H9 (cell line): ENCODE results near the gene IGFLR1. TPM values are rescaled to one million over a fixed set of nuclear protein-coding genes. Genes with fewer than 3 reads are reported as not detected.
A peak's percentile ranks its signal among the peaks of the same experiment; 100 is the strongest.

ENCODE experiments used
- DNase-seq: peaks from one replicate; pipeline ENCODE4 v3.0.0-alpha.2; 2017
- H2AFZ ChIP-seq: one replicate; pipeline ENCODE4 v1.6.1; 2013; ENCODE audit warnings: mild to moderate bottlenecking, low read length, control low read depth, moderate library complexity
- H2AK5ac ChIP-seq: 2 replicates; pipeline ENCODE4 v1.6.1; 2013; ENCODE audit warnings: low read length, control low read depth, mixed read lengths; ENCODE audit not compliant: insufficient read length
- H2BK120ac ChIP-seq: one replicate; pipeline ENCODE4 v1.6.1; 2013; ENCODE audit warnings: low read depth, mild to moderate bottlenecking, low read length, control low read depth, inconsistent platforms; ENCODE audit not compliant: poor library complexity, severe bottlenecking
- H2BK12ac ChIP-seq: 2 replicates; pipeline ENCODE4 v1.6.1; 2013; ENCODE audit warnings: low read length, control low read depth, mixed read lengths, low read depth; ENCODE audit not compliant: insufficient read length
- H2BK15ac ChIP-seq: 2 replicates; pipeline ENCODE4 v1.6.1; 2013; ENCODE audit warnings: low read depth, low read length, control low read depth
- H2BK20ac ChIP-seq: one replicate; pipeline ENCODE4 v1.6.1; 2013; ENCODE audit warnings: low read depth, mild to moderate bottlenecking, low read length, control low read depth, inconsistent platforms; ENCODE audit not compliant: poor library complexity, severe bottlenecking
- H2BK5ac ChIP-seq: 2 replicates; pipeline ENCODE4 v1.6.1; 2013; ENCODE audit warnings: low read length, control low read depth, mixed read lengths; ENCODE audit not compliant: insufficient read length
- H3K14ac ChIP-seq: 2 replicates; pipeline ENCODE4 v1.6.1; 2013; ENCODE audit warnings: low read length, control low read depth; ENCODE audit not compliant: insufficient read depth
- H3K18ac ChIP-seq: 2 replicates; pipeline ENCODE4 v1.6.1; 2013; ENCODE audit warnings: low read depth, mild to moderate bottlenecking, mixed read lengths, low read length, control low read depth; ENCODE audit not compliant: insufficient read length
- H3K23ac ChIP-seq: 2 replicates; pipeline ENCODE4 v1.6.1; 2013; ENCODE audit warnings: low read length, control low read depth, mixed read lengths, low read depth; ENCODE audit not compliant: insufficient read length
- H3K23me2 ChIP-seq: 2 replicates; pipeline ENCODE4 v1.6.1; 2013; ENCODE audit warnings: low read depth, mild to moderate bottlenecking, mixed read lengths, low read length, control low read depth; ENCODE audit not compliant: insufficient read length, poor library complexity, severe bottlenecking
- H3K27ac ChIP-seq: 2 replicates; pipeline ENCODE4 v1.5.1; 2013; ENCODE audit warnings: low read length, control low read depth, mixed read lengths, low read depth; ENCODE audit not compliant: insufficient read length
- H3K27me3 ChIP-seq: 2 replicates; pipeline ENCODE4 v1.6.1; 2013; ENCODE audit warnings: low read length, control low read depth, inconsistent platforms; ENCODE audit not compliant: insufficient read depth
- H3K4ac ChIP-seq: 2 replicates; pipeline ENCODE4 v1.6.1; 2013; ENCODE audit warnings: low read depth, mild to moderate bottlenecking, control low read depth, inconsistent platforms, low read length, moderate library complexity
- H3K4me1 ChIP-seq: 2 replicates; pipeline ENCODE4 v1.6.1; 2013; ENCODE audit warnings: low read length, control low read depth, inconsistent platforms; ENCODE audit not compliant: insufficient read depth
- H3K4me2 ChIP-seq: 2 replicates; pipeline ENCODE4 v1.6.1; 2013; ENCODE audit warnings: low read length, control low read depth, mixed read lengths; ENCODE audit not compliant: insufficient read length, insufficient read depth
- H3K56ac ChIP-seq: 2 replicates; pipeline ENCODE4 v1.6.1; 2013; ENCODE audit warnings: low read depth, mild to moderate bottlenecking, mixed read lengths, low read length, control low read depth; ENCODE audit not compliant: insufficient read length
- H3K79me1 ChIP-seq: 2 replicates; pipeline ENCODE4 v1.6.1; 2013; ENCODE audit warnings: low read depth, mild to moderate bottlenecking, moderate library complexity, low read length, control low read depth, inconsistent platforms; ENCODE audit not compliant: insufficient read depth, poor library complexity, severe bottlenecking
- H3K79me2 ChIP-seq: 2 replicates; pipeline ENCODE4 v1.6.1; 2013; ENCODE audit warnings: low read length, control low read depth, inconsistent platforms; ENCODE audit not compliant: insufficient read depth
- H3K9ac ChIP-seq: 2 replicates; pipeline ENCODE4 v1.6.1; 2013; ENCODE audit warnings: low read length, control low read depth, mixed read lengths; ENCODE audit not compliant: insufficient read length; ENCODE audit errors: extremely low read depth
- H3K9me3 ChIP-seq: one replicate; pipeline ENCODE4 v1.6.1; 2013; ENCODE audit warnings: low read depth, low read length, inconsistent platforms; ENCODE audit not compliant: control insufficient read depth
- H3T11ph ChIP-seq: one replicate; pipeline ENCODE4 v1.6.1; 2013; ENCODE audit warnings: mild to moderate bottlenecking, low read length, control low read depth, inconsistent platforms
- H4K20me1 ChIP-seq: one replicate; pipeline ENCODE4 v1.6.1; 2013; ENCODE audit not compliant: control insufficient read depth, insufficient read length, insufficient read depth
- H4K5ac ChIP-seq: 2 replicates; pipeline ENCODE4 v1.6.1; 2013; ENCODE audit warnings: low read depth, mild to moderate bottlenecking, mixed read lengths, low read length, control low read depth; ENCODE audit not compliant: insufficient read length
- H4K8ac ChIP-seq: replicated peaks from 2 replicates; pipeline ENCODE4 v1.6.1; 2013; ENCODE audit warnings: low read length, control low read depth, mixed read lengths, low read depth; ENCODE audit not compliant: insufficient read length
- H4K91ac ChIP-seq: 2 replicates; pipeline ENCODE4 v1.6.1; 2013; ENCODE audit warnings: low read depth, mild to moderate bottlenecking, moderate library complexity, mixed read lengths, low read length, control low read depth; ENCODE audit not compliant: insufficient read length
- H3K27ac Mint-ChIP-seq, 3 experiments: 2 replicates in 2 of 3; 3 replicates in 1 of 3; pipeline ENCODE4 v1.8.0; 2020 to 2021; ENCODE audit warnings: mixed read lengths in 3 of 3, mild to moderate bottlenecking in 1 of 3, moderate library complexity in 1 of 3
- H3K27me3 Mint-ChIP-seq: 2 replicates; pipeline ENCODE4 v1.8.0; 2021; ENCODE audit warnings: low read depth, mild to moderate bottlenecking, moderate library complexity, mixed read lengths
- H3K36me3 Mint-ChIP-seq, 3 experiments: 2 replicates in 2 of 3; 3 replicates in 1 of 3; pipeline ENCODE4 v1.8.0; 2020 to 2021; ENCODE audit warnings: low read depth in 3 of 3, mixed read lengths in 3 of 3; ENCODE audit not compliant: insufficient read depth in 1 of 3
- H3K4me1 Mint-ChIP-seq, 2 experiments: 2 replicates each; pipeline ENCODE4 v1.8.0; 2020; ENCODE audit warnings: mixed read lengths in 2 of 2
- H3K4me3 Mint-ChIP-seq, 2 experiments: 2 replicates in 1 of 2; 3 replicates in 1 of 2; pipeline ENCODE4 v1.8.0; 2020 to 2021; ENCODE audit warnings: mild to moderate bottlenecking in 2 of 2, mixed read lengths in 2 of 2, moderate library complexity in 1 of 2
- H3K9me3 Mint-ChIP-seq, 2 experiments: 2 replicates in 1 of 2; 3 replicates in 1 of 2; pipeline ENCODE4 v1.8.0; 2020; ENCODE audit warnings: mild to moderate bottlenecking in 2 of 2, mixed read lengths in 2 of 2, moderate library complexity in 1 of 2
- WGBS: extraction: QIAGEN DNeasy Blood & Tissue Kit; methylation state at CpG from one replicate; pipeline ENCODE4 v1.1.7; 2013; ENCODE audit warnings: missing lambda C conversion rate, low lambda C conversion rate, mixed read lengths; ENCODE audit not compliant: insufficient read length; ENCODE audit errors: extremely low coverage; 5-methylcytosine and 5-hydroxymethylcytosine counted together
- total RNA-seq: library from RNA; stranded (reverse); gene quantifications from 2 replicates; pipeline ENCODE4 v1.2.1, GENCODE V29; 2021
- TF ChIP-seq, protein P1 (sequence below): fragments of 200-600 bp; sonication (generic); conservative IDR thresholded peaks from 3 replicates; pipeline ENCODE4 v1.8.0; 2021; ENCODE audit warnings: antibody characterized with exemption, mild to moderate bottlenecking

The IGFLR1 gene
- total RNA-seq, 1 experiment from 2014 or later: 2.9 TPM

DNA sequence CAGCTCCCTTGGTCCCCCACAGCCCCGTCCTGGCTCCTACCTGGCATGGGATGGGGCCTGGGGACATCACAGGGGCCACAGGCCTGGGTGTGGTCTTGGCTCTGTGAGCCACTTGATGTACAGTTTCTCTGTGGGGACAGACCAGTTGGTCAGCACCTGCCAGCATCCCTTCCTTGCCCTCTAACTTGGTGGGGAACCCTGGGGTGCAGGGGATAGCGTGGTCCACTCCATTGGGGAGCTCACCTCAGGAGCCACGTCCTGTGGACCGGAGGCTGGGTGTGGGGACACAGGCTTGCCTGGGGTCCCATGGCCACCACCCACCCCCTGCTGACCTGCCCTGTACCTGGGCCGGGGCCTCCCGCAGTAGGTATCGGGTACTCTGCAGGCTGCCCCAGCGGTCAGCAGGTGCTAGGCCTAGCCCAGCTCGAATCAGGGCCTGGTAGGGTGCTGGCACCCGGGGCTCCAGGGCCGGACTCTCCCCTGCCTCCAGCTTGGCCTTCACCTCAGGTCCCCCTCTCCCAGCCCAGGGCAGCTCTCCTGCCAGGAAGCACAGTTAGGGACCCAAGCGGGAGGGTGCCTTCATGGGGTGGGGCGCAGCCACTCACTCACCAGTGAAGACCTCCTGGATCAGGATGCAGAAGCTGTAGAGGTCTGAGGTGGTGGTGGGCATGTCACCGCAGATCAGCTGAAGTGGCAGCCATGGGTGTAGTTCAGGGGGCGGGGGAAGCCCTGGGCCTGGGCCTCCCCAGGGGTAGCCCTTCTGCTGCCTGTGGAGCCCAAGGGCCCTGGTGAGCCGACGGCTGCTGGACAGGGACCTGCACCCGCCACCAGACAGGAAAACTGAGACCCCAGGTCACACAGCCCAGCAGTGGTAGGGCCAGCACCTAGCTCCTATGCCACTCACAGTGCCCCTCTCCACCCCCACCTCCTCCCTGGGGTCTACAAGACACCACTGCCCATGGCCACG, 48.0 kb upstream of the IGFLR1 start:
- H3K23me2 ChIP-seq: peaks cover under 1% of the 10 kb centered on the region
- no peak overlapping the region for H2BK120ac ChIP-seq
- H2AFZ ChIP-seq: no peak overlapping the region
- H4K8ac ChIP-seq: no peak overlapping the region
- WGBS: no CpG with 5 or more reads among the region's 19 CpGs
- H3K4me2 ChIP-seq: no peak overlapping the region
- no peaks in the 10 kb centered on the region; a peak in 1 of 7 replicates for H3K36me3 Mint-ChIP-seq
- peaks cover 3% of the 10 kb centered on the region for H4K20me1 ChIP-seq
- no peaks in the 10 kb centered on the region for H3K27me3 ChIP-seq
- no peak overlapping the region for H2BK5ac ChIP-seq
- no peak overlapping the region for H3K56ac ChIP-seq
- H2AK5ac ChIP-seq: no peak overlapping the region
- no peaks in the 10 kb centered on the region for H3K79me2 ChIP-seq
- H2BK15ac ChIP-seq: no peak overlapping the region
- H2BK12ac ChIP-seq: no peak overlapping the region
- no peak overlapping the region for H3K4me3 Mint-ChIP-seq
- no peaks in the 10 kb centered on the region for H3K9me3 ChIP-seq
- H4K5ac ChIP-seq: no peak overlapping the region
- no peak overlapping the region for H3K14ac ChIP-seq
- no peaks in the 10 kb centered on the region for H3K4me1 ChIP-seq
- no peaks in the 10 kb centered on the region for H3K9me3 Mint-ChIP-seq
- H3T11ph ChIP-seq: no peak overlapping the region
- no peak overlapping the region for H3K9ac ChIP-seq
- H3K27me3 Mint-ChIP-seq: peaks cover 7% of the 10 kb centered on the region
- H3K27ac Mint-ChIP-seq: no peak overlapping the region
- no peak overlapping the region for H2BK20ac ChIP-seq
- no peak overlapping the region for H4K91ac ChIP-seq
- peak; percentile 20 for DNase-seq
- no peak overlapping the region for H3K27ac ChIP-seq
- no peak overlapping the region for H3K18ac ChIP-seq
- no peak overlapping the region for H3K4ac ChIP-seq
- peaks cover 8 to 15% of the 10 kb centered on the region in 2 experiments for H3K4me1 Mint-ChIP-seq
- no peaks in the 10 kb centered on the region for H3K79me1 ChIP-seq
- no peak overlapping the region for H3K23ac ChIP-seq
- TF ChIP-seq, protein P1, sequence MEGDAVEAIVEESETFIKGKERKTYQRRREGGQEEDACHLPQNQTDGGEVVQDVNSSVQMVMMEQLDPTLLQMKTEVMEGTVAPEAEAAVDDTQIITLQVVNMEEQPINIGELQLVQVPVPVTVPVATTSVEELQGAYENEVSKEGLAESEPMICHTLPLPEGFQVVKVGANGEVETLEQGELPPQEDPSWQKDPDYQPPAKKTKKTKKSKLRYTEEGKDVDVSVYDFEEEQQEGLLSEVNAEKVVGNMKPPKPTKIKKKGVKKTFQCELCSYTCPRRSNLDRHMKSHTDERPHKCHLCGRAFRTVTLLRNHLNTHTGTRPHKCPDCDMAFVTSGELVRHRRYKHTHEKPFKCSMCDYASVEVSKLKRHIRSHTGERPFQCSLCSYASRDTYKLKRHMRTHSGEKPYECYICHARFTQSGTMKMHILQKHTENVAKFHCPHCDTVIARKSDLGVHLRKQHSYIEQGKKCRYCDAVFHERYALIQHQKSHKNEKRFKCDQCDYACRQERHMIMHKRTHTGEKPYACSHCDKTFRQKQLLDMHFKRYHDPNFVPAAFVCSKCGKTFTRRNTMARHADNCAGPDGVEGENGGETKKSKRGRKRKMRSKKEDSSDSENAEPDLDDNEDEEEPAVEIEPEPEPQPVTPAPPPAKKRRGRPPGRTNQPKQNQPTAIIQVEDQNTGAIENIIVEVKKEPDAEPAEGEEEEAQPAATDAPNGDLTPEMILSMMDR: no peak
